ENCODE data around the gene IL31. TPM values are rescaled to one million over a fixed set of nuclear protein-coding genes. Genes with fewer than 3 reads are reported as not detected.
A peak's percentile ranks its signal among the peaks of the same experiment; 100 is the strongest.

The IL31 gene
- total RNA-seq, 1 donor from 2014 or later: not detected

DNA sequence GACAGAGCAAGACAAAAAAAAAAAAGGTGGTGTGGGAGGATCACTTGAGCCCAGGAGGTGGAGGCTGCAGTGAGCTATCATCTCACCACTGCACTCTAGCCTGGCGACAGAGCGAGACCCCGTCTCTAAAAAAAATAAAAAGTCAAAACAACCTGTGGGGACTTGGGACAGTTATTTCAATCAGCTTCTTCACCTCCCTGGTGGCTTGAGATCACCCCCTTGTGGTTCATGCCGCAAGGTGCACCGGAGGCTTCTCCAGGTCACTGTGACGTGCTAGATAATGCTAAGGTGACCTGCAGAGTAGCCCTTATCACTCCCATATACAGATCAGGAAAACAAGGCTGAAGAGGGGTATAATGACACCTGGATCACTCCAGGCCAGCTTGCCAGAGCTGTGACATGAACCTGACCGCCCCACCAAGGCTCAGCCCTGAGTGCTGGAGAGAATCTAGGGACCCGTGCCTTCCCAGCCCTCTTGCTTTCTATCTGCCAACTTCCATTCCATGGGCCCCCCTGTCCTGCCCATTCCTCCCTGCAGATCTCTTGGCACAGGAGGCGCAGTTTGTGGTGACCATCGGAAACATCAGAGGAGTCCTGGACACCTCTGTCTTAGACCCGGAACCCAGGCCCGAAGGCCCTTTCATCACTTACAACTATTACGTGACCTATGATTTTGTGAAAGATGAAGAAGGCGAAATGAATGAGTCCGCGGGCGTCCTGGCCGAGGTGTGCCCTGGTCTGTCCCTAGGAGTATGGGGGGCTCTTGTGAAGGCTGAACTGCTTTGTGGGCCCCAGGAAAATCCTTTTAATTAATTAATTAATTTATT, 17.0 kb upstream of the IL31 start:
- no peaks in the 10 kb centered on the region for H3K27me3 ChIP-seq (ENCODE audit: low read depth)
- H3K4me3 ChIP-seq: no peak overlapping the region
- intact Hi-C loops (cut with DNase I): no loop called here
- H3K27ac ChIP-seq: no peak overlapping the region
- no peaks in the 10 kb centered on the region for H3K36me3 ChIP-seq
- H3K9me3 ChIP-seq: no peaks in the 10 kb centered on the region
- DNase-seq: peak; percentile 57
- TF ChIP-seq, protein P1, sequence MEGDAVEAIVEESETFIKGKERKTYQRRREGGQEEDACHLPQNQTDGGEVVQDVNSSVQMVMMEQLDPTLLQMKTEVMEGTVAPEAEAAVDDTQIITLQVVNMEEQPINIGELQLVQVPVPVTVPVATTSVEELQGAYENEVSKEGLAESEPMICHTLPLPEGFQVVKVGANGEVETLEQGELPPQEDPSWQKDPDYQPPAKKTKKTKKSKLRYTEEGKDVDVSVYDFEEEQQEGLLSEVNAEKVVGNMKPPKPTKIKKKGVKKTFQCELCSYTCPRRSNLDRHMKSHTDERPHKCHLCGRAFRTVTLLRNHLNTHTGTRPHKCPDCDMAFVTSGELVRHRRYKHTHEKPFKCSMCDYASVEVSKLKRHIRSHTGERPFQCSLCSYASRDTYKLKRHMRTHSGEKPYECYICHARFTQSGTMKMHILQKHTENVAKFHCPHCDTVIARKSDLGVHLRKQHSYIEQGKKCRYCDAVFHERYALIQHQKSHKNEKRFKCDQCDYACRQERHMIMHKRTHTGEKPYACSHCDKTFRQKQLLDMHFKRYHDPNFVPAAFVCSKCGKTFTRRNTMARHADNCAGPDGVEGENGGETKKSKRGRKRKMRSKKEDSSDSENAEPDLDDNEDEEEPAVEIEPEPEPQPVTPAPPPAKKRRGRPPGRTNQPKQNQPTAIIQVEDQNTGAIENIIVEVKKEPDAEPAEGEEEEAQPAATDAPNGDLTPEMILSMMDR (IDR thresholded peaks at IDR 0.05): peak; percentile 70
- H3K4me1 ChIP-seq: no peaks in the 10 kb centered on the region
- ATAC-seq: peak; percentile 82 to 84

DNA sequence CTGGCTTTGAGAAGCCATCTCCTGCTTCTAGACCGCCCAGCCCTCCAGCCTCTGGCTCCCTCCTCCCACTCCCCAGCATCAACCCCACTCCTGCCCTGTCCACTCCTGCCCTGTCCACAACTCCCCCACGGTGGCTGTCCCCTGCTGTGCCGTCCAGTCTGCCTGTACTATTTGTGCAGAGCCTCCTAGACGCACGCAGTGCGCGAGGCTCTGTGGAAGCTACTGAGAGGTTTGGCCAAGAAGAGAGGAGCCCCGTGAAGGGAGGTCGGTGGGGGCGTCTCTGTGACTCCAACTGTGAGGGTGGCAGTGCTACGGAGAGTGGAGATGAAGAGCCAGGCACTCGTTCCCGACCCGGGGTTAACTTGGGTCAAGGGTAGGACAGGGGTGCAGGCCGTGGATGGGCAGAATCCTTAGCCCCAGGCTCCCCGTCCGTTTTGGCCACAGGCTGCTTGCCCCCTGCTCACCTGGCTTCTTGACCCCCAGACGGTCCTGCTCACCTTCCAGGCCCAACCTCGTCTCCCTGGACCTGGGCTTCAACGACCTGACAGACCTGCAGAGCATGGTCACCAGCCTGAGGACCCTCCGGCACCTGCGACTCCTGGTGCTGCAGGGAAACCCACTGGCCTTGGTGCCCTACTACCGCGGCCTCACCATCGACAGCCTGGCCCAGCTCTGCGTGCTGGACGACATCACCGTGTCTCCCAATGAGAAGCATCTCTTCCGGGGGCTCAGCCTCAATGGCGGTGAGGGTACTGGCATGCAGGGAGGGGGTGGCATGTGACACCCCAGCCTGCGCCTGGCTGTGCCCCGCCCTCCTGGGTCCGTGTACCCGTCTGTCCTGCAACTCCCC, 15.8 kb upstream of the IL31 start:
- Histone ChIP-seq H3K9me3 (no peaks in the 10 kb centered on the region), H3K27me3 (ENCODE audit: low read depth) (no peaks in the 10 kb centered on the region), H3K27ac (no peak overlapping the region), H3K4me3 (no peak overlapping the region), H3K36me3 (no peaks in the 10 kb centered on the region), H3K4me1 (no peaks in the 10 kb centered on the region)
- intact Hi-C loops (cut with DNase I): no loop called here
- TF ChIP-seq, protein P1 (IDR thresholded peaks at IDR 0.05): no peak
- DNase-seq: no peak
- peak; percentile 14 to 20 for ATAC-seq

DNA sequence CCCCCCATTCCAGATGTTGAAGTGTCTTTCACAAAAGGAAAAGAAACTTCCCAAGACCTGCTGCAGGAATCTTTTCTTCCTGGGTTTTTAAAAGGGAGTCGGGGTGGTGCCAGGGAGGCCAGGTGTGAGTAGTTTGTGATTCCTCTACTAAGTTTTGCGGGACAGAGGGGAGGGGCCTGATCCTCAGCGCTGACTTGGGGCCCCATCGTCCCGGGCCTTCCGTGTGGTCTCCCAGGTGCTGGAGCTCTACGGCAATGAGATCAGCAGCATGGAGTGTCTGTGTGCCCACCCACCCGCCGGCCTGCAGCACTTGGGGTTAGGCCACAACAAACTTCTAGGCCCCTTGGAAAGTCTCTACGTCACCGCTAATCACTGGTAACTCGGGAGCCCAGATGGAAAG, 13.4 kb upstream of the IL31 start:
- Histone ChIP-seq H3K36me3 (no peaks in the 10 kb centered on the region), H3K4me3 (no peak overlapping the region), H3K27ac (no peak overlapping the region), H3K9me3 (no peaks in the 10 kb centered on the region), H3K4me1 (peaks cover 11% of the 10 kb centered on the region), H3K27me3 (ENCODE audit: low read depth) (peaks cover 12% of the 10 kb centered on the region)
- intact Hi-C loops (cut with DNase I): no loop called here
- no peak for DNase-seq
- TF ChIP-seq, protein P1 (IDR thresholded peaks at IDR 0.05): no peak
- no peak for ATAC-seq

DNA sequence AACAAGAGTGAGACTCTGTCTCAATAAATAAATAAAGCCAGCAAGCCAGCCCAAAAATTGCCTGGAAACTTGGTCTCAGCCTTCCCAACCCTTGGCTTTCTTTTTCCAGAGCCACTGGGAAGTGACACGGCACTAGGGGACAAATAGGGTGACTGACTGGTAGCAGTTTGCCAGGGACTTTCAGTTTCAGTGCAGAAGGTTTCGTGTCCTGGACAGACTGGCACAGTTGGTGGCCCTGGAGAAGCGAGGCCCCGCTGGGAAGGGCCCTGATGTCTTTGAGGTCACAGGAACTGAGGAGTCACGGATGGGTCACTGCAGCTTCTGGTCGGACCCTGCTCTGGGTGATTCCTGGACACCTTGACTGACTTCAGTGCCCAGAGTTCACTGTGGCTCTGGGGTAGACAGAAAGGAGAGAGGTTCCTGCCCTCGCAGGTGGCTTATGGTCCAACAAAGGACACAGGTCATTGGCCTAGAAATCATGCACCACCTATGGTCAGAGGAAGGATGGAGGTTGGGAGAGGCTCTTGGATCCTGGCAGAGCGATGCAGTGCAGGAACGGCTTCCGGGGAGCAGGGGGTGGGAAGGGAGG, 11.6 kb upstream of the IL31 start:
- intact Hi-C loops (cut with DNase I): no loop called here
- Histone ChIP-seq H3K4me3 (no peak overlapping the region), H3K27me3 (ENCODE audit: low read depth) (peaks cover 12% of the 10 kb centered on the region), H3K36me3 (no peaks in the 10 kb centered on the region), H3K4me1 (peaks cover 11% of the 10 kb centered on the region), H3K9me3 (no peaks in the 10 kb centered on the region), H3K27ac (no peak overlapping the region)
- DNase-seq (no peak), ATAC-seq (no peak)
- TF ChIP-seq, protein P1 (IDR thresholded peaks at IDR 0.05): no peak

DNA sequence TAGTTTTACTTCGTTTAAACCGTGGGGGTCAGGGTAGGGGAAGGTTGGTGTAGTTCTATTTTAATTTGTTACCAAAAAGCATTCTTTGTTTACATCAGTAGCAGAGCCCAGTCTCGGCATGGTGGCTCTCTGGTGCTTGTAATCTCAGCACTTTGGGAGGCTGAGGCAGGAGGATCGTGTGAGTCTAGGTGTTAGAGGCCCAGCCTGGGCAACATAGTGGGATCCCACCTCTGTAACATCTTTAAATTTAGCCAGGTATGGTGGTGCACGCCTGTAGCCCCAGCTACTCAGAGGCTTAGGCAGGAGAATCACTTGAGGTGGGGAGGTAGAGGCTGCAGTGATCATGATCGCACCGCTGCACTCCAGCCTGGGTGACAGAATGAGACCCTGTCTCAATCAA, 11.1 kb upstream of the IL31 start:
- no peaks in the 10 kb centered on the region for H3K9me3 ChIP-seq
- H3K27ac ChIP-seq: no peak overlapping the region
- TF ChIP-seq, protein P1 (IDR thresholded peaks at IDR 0.05): no peak
- intact Hi-C loops (cut with DNase I): no loop called here
- DNase-seq: no peak
- no peak overlapping the region for H3K4me3 ChIP-seq
- H3K4me1 ChIP-seq: peaks cover 11% of the 10 kb centered on the region
- H3K36me3 ChIP-seq: no peaks in the 10 kb centered on the region
- no peak for ATAC-seq
- peaks cover 12% of the 10 kb centered on the region for H3K27me3 ChIP-seq (ENCODE audit: low read depth)
